ENCODE measurements around the gene IL1RAPL2. TPM values are rescaled to one million over a fixed set of nuclear protein-coding genes. Genes with fewer than 3 reads are reported as not detected.
"Not testable (repeated sequence)": the region's sequence is repeated elsewhere in the genome, so short reads cannot be mapped to it uniquely, and the experiment has no call there.

The IL1RAPL2 gene
- polyA plus RNA-seq, 1 donor from 2014 or later = not detected

DNA sequence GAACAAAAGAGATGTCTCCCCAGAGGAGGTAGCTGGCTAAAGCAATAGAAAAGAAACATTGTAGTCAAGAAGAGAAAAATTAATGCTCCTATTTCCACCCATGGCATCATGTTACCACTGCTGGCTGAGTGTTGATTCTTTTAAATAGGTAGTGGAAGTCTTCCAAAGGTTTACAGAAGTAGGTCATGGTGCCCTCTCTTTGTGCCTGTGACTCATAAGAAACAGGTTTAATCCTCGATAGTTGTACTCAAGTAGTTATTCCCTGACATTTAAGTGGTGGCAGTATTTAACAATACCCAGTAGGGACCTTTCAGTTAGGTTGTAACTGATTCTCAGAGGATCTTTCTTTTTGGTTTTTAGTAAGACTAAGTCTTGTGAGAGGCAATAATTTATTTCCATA is 406.7 kb downstream of the IL1RAPL2 start:
- Mint-ChIP-seq H3K4me3 (no peak overlapping the region), H3K4me1 (no peaks in the 10 kb centered on the region), H3K9me3 (no peaks in the 10 kb centered on the region), H3K27ac (no peak overlapping the region), H3K27me3 (no peaks in the 10 kb centered on the region), H3K36me3 (no peaks in the 10 kb centered on the region)

DNA sequence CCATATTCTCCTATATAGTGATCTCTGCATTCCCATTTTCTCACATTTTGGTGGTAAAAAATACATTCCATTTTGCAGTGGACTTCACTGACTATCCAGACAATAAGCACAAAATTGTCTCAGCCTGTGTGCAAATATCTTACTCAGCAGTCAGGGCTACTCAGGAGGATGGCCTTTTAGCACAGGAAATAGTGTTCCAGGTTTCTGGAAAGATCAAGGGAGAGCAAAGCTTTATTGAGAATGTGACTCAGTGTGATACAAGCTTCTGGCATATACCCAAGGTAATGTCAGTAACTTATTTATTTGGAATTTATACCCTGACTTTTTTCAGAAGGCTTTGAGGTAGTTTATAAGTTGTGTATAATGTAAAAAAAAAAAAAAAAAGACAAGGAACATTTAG is 421.1 kb downstream of the IL1RAPL2 start:
- Mint-ChIP-seq H3K4me1 (no peaks in the 10 kb centered on the region), H3K4me3 (no peak overlapping the region), H3K9me3 (no peaks in the 10 kb centered on the region), H3K27me3 (no peaks in the 10 kb centered on the region), H3K36me3 (no peaks in the 10 kb centered on the region), H3K27ac (no peak overlapping the region)

- Mint-ChIP-seq H3K4me1 (no peaks in the 10 kb centered on the region), H3K9me3 (no peaks in the 10 kb centered on the region), H3K27ac (no peak overlapping the region), H3K36me3 (no peaks in the 10 kb centered on the region), H3K4me3 (no peak overlapping the region), H3K27me3 (no peaks in the 10 kb centered on the region)
Measured at GRCh38 chrX:104988038-104988437, 422.0 kb downstream of the IL1RAPL2 start.

DNA sequence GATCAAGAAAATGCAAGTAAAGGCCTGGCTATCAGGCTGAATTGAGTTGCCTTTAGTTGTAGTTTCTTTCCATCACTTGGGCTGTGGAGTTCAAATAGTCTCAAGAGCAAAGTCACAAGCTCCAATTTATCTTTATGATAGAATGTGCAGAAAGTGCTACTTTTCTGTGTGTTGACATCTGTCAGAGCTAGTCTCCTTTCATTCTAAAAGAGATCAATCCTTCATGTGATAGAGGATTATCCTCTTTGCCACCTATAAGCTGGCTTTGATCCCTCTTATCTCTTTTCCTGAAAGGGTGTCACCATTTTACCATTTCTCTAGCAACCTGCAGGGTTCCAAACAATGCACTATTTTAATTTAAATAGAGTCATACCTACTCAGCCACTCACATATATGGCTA is 429.5 kb downstream of the IL1RAPL2 start:
- no peaks in the 10 kb centered on the region for H3K36me3 Mint-ChIP-seq
- H3K9me3 Mint-ChIP-seq = peaks cover 0 to 3% (median 0%) of the 10 kb centered on the region in 3 donors
- H3K4me1 Mint-ChIP-seq = peaks cover 0 to 1% (median 0%) of the 10 kb centered on the region in 3 donors
- no peaks in the 10 kb centered on the region for H3K27me3 Mint-ChIP-seq
- H3K4me3 Mint-ChIP-seq = no peak overlapping the region
- no peak overlapping the region for H3K27ac Mint-ChIP-seq

DNA sequence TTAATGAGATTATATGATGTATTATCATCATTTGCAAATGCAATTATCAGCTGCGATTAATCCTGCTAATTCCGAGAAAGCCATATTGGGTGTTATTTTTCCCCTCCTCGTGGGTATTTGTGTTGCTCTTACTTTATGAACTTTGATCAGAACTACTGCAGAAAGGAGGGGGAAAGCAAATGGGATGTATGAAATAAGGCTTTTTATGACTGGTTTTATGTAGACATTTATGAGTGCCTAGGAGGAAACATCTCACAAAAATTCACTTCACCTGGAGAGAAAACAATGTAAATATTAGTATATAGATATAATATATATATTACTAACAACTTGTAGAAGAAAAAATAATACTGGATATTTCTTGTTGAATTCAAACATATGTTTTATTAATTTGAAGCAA is 440.1 kb downstream of the IL1RAPL2 start:
- Mint-ChIP-seq H3K27me3 (no peaks in the 10 kb centered on the region), H3K36me3 (no peaks in the 10 kb centered on the region), H3K4me1 (no peaks in the 10 kb centered on the region), H3K9me3 (no peaks in the 10 kb centered on the region), H3K27ac (no peak overlapping the region), H3K4me3 (no peak overlapping the region)

DNA sequence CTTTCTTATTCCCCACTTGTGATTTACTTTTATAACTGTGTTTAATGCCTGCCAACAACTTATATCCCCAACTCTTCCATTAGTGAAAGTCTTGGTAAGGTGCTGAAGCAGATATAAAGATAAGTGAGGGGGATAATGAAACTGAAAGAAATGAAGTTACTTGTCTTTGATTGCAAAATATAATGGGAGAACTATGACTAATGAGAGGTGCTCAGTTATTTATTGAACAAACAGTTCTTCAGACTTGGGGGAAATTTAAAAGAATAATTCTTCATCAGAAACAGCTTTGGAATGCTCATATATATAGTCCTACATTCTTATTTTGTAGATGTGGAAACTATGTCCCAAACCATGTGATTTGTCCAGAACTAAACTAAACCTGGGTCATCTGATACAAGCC is 441.0 kb downstream of the IL1RAPL2 start:
- no peak overlapping the region for H3K4me3 Mint-ChIP-seq
- peaks cover 0 to 2% (median 0%) of the 10 kb centered on the region in 3 donors for H3K9me3 Mint-ChIP-seq
- H3K27ac Mint-ChIP-seq = no peak overlapping the region
- no peaks in the 10 kb centered on the region for H3K36me3 Mint-ChIP-seq
- no peaks in the 10 kb centered on the region for H3K27me3 Mint-ChIP-seq
- no peaks in the 10 kb centered on the region for H3K4me1 Mint-ChIP-seq

GRCh38 chrX:105013719-105014118 is 447.7 kb downstream of the IL1RAPL2 start:
- peaks cover 3% of the 10 kb centered on the region for H3K27me3 Mint-ChIP-seq
- H3K9me3 Mint-ChIP-seq = peaks cover 0 to 7% (median 5%) of the 10 kb centered on the region in 3 donors
- no peak overlapping the region for H3K27ac Mint-ChIP-seq
- no peak overlapping the region for H3K4me3 Mint-ChIP-seq
- H3K4me1 Mint-ChIP-seq = no peaks in the 10 kb centered on the region
- no peaks in the 10 kb centered on the region for H3K36me3 Mint-ChIP-seq

DNA sequence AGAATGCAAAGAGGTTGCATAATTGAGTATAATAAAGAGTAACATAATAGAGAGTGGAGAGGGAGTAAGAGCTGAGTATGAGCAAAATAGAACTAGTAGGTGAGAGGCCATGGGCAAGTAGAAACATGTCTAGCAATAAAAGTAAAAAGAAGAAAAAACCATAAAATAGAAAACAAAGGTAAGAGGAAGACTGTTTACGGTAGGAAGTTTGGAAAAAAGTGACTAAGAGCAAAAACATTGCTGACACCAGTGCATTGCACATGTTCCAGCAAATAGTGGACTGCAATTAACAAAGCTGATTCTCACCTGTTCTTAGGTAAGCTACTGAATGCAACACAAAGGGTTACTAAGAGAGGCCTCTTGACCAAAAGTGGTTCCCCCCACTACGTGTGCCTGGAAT is 451.6 kb downstream of the IL1RAPL2 start:
- no peaks in the 10 kb centered on the region for H3K4me1 Mint-ChIP-seq
- peaks cover 0 to 5% (median 0%) of the 10 kb centered on the region in 3 donors for H3K9me3 Mint-ChIP-seq
- peaks cover 3% of the 10 kb centered on the region for H3K27me3 Mint-ChIP-seq
- no peak overlapping the region for H3K4me3 Mint-ChIP-seq
- H3K36me3 Mint-ChIP-seq = no peaks in the 10 kb centered on the region
- H3K27ac Mint-ChIP-seq = no peak overlapping the region

- Mint-ChIP-seq H3K27me3 (peaks cover 3% of the 10 kb centered on the region), H3K9me3 (peaks cover 0 to 5% (median 0%) of the 10 kb centered on the region in 3 donors), H3K36me3 (no peaks in the 10 kb centered on the region), H3K4me1 (no peaks in the 10 kb centered on the region), H3K27ac (no peak overlapping the region), H3K4me3 (no peak overlapping the region)
Measured at GRCh38 chrX:105018865-105019264, 452.9 kb downstream of the IL1RAPL2 start.

DNA sequence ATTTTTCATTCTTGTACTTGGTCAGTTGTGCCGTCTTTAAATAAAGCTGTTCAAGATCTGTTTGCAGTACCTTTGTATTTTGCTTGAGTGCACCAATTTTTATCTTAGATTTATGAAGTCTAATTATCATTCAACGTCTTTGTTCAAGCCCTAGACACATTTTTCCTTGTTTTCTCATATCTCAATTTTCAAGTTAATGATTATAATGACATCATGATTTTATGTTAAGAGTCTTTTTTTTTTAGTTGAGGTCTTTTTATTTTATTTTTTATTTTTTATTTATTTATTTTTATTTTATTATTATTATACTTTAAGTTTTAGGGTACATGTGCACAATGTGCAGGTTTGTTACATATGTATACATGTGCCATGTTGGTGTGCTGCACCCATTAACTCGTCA is 463.0 kb downstream of the IL1RAPL2 start:
- not testable (repeated sequence) for H3K36me3 Mint-ChIP-seq, H3K27ac Mint-ChIP-seq, H3K4me3 Mint-ChIP-seq, H3K27me3 Mint-ChIP-seq, H3K9me3 Mint-ChIP-seq, H3K4me1 Mint-ChIP-seq

- Mint-ChIP-seq H3K9me3 (peaks cover 0 to 2% (median 0%) of the 10 kb centered on the region in 3 donors), H3K27ac (no peak overlapping the region), H3K4me1 (no peaks in the 10 kb centered on the region), H3K36me3 (no peaks in the 10 kb centered on the region), H3K27me3 (peaks cover 2% of the 10 kb centered on the region), H3K4me3 (no peak overlapping the region)
Measured at GRCh38 chrX:105038672-105039328, 472.8 kb downstream of the IL1RAPL2 start.

DNA sequence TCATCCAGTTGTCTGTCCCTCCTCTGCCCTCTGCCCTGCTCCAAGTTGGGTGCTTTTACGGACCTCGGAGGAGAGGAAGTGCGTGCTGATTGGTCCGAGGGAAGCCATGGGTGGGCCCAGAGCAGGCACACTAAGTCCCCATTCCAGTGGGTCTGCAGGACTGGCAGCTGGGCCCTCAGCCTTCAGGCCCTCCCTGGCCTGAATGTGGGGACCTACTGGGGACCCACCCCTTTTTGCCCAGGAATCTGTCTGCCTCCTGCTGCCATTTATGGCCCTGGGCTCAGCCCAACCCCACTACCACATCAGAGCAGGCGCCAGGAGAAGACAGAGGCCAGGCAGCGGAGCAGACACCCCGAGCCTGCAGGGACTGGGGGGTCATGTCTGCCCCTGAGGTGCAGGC is 484.9 kb downstream of the IL1RAPL2 start:
- Mint-ChIP-seq H3K4me1 (no peaks in the 10 kb centered on the region), H3K9me3 (no peaks in the 10 kb centered on the region), H3K36me3 (peaks cover 2% of the 10 kb centered on the region), H3K4me3 (no peak overlapping the region), H3K27ac (no peak overlapping the region), H3K27me3 (peaks cover 2% of the 10 kb centered on the region)

GRCh38 chrX:105051364-105051763 is 485.4 kb downstream of the IL1RAPL2 start:
- H3K27me3 Mint-ChIP-seq = peaks cover 2% of the 10 kb centered on the region
- H3K36me3 Mint-ChIP-seq = peaks cover 2% of the 10 kb centered on the region
- H3K4me1 Mint-ChIP-seq = no peaks in the 10 kb centered on the region
- no peak overlapping the region for H3K4me3 Mint-ChIP-seq
- H3K9me3 Mint-ChIP-seq = no peaks in the 10 kb centered on the region
- no peak overlapping the region for H3K27ac Mint-ChIP-seq

GRCh38 chrX:105052926-105053325 is 486.9 kb downstream of the IL1RAPL2 start:
- Mint-ChIP-seq H3K4me1 (no peaks in the 10 kb centered on the region), H3K36me3 (peaks cover 2% of the 10 kb centered on the region), H3K9me3 (no peaks in the 10 kb centered on the region)

GRCh38 chrX:105063743-105064142 is 497.7 kb downstream of the IL1RAPL2 start:
- peaks cover 5% of the 10 kb centered on the region for H3K27me3 Mint-ChIP-seq
- H3K4me1 Mint-ChIP-seq = no peaks in the 10 kb centered on the region
- H3K4me3 Mint-ChIP-seq = no peak overlapping the region
- H3K27ac Mint-ChIP-seq = no peak overlapping the region
- H3K36me3 Mint-ChIP-seq = peaks cover 1% of the 10 kb centered on the region
- peaks cover 0 to 2% (median 1%) of the 10 kb centered on the region in 3 donors for H3K9me3 Mint-ChIP-seq

More at GRCh38 chrX:105052926-105053325, 486.9 kb downstream of the IL1RAPL2 start:
- no peak overlapping the region for H3K4me3 Mint-ChIP-seq
- H3K27ac Mint-ChIP-seq = no peak overlapping the region
- peaks cover 2% of the 10 kb centered on the region for H3K27me3 Mint-ChIP-seq

DNA sequence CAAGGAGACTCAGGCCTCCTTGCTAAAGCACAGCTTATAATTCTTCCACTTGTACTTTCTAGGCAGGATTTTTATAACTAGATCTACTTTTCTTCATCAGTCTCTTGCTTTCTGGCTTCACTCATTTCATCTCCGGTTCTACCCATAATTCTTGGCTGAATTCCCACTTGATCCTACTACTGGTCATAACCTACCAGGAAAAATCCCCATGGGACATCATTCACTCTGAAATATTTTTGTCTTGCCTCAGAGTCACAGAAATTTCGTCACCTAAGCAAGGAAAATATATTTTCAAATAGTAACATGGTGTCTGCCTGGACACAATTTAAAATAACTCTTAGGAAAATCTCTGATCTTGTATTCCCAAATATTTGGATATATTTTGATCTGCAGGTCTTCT is 532.2 kb downstream of the IL1RAPL2 start:
- Mint-ChIP-seq H3K27me3 (peaks cover 1% of the 10 kb centered on the region), H3K9me3 (peaks cover 0 to 3% (median 0%) of the 10 kb centered on the region in 3 donors), H3K36me3 (peaks cover 2% of the 10 kb centered on the region), H3K4me3 (no peak overlapping the region), H3K4me1 (no peaks in the 10 kb centered on the region), H3K27ac (no peak overlapping the region)

Measured in IgD-negative memory B cell (primary cell).